Stimulated activated CD4-positive, alpha-beta T cell treated with anti-CD3 and anti-CD28 coated beads, Interleukin-4, amount 100 ng/mL, for 48 hours (primary cell): ENCODE results near the gene PHACTR2.
"Not testable (repeated sequence)": the region's sequence is repeated elsewhere in the genome, so short reads cannot be mapped to it uniquely, and the experiment has no call there.

ENCODE experiments used
- DNase-seq, 2 donors: peaks; one replicate each; pipeline ENCODE4 v3.0.0-alpha.2; 2020; ENCODE audit warnings: low read depth in 2 of 2

Gene PHACTR2

DNA sequence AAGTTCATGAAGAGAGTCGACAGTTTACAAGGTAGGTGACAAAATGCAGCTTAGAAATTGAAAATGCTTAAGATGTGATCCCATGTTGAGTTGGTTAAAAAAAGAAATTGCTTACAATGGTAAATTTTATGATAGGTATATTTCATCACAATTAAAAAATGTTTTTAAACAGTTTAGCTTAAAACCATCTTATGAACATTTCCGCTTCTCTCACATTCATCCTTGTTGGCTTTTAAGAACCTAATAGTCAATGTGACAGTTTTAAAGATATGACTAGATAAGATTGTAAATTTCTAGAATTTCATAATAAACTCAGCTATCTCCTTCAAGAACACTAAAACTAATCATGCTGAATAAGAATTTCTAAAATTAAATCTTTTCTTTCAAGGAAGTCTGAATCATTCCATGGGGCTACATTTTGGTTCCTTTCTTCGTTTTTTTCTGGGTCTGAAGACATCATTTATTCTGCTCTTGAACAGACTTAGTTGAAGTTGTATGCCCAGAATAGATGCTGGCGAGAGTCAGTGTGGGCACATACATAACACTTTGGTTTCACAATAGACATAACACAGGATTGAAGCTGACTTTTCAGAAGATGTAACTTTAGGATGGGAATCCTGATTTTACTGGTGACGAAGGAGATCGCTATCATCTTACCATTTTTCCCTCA is 129.5 kb downstream of the PHACTR2 start:
- no peak for DNase-seq

DNA sequence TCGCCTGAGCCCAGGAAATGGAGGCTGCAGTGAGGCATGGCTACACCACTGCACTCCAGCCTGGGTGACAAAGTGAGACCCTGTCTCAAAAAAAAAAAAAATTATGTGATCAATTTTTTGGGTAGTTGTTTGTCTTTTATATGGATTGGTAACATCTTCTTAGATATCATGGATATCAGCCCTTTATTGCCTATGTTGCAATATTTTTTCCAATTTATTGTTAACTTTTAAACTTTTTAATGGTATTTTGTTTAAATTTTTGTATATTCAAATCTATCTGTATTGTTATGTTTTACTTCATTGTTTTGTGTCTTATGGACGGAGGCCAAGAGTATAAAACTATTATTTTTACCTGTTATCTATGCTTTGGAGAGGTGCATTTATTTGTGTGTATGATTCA is 133.0 kb downstream of the PHACTR2 start:
- DNase-seq, result no peak

- DNase-seq, result no peak
Observed at GRCh38 chr6:143811501-143812157, 133.9 kb downstream of the PHACTR2 start.

- no peak for DNase-seq
Observed at GRCh38 chr6:143817621-143818020, 139.9 kb downstream of the PHACTR2 start.

GRCh38 chr6:143821359-143821758 is 143.6 kb downstream of the PHACTR2 start:
- DNase-seq, result no peak

- no peak for DNase-seq
Observed at GRCh38 chr6:143822584-143823024, 144.8 kb downstream of the PHACTR2 start.

GRCh38 chr6:143823548-143823947 is 145.8 kb downstream of the PHACTR2 start:
- DNase-seq, result no peak

DNA sequence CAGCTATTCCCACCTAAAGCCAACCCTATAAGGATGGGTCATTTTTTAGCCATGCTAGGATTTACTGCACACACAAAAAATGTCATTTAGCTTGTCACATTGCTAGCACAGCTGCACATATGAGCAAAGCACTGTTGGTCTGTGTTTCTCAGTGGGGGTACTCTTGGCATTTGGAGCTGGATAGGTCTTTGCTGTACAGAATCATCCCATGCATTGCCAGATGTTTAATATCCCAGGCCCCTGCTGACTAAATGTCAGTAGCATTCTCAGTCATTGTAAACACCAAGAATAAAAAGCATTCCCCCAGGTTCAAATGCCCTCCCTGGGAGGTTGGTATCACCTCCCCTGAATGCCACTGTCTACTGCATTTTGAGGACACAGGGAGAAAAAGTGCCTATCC is 150.8 kb downstream of the PHACTR2 start:
- no peak for DNase-seq

- no peak for DNase-seq
Observed at GRCh38 chr6:143836150-143836549, 158.4 kb downstream of the PHACTR2 start.

DNA sequence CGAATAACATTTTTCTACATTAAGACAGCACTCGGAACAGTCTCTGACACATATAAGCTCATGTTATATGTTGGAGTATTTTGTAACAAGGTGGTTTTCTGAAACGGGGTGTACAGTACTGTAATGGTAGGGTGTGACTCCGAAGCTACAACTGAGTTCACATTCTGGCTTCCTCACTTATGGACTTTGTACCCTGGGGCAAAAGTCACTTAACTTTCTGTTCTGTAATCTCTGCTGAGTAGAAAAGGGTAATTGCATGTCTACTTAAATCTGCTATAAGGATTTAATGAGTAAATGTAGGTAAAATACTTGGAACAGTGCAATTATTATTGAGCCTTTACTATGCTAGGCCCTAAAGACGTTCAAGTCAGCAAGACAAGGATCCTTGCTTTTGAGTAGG is 160.6 kb downstream of the PHACTR2 start:
- no peak for DNase-seq

DNA sequence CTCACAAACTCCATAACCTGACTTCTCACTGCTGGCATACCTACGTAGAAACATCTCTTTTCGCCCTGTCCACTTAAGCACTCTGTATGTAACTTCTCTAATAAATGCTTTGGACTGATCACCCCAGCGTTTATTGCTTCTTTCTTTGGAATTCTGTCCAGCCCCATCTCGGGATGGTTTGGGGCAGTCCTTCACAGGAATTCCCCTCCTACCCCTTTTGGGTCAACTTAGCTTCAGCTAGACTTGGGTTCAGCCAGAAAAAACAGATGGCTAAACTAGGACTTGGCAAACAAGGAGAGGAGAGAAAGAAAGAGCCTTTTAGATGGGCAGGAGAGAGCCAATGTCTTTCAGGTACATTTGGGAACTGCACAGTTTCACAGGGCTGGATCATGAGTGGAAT is 161.4 kb downstream of the PHACTR2 start:
- no peak for DNase-seq

GRCh38 chr6:143840595-143841265 is 163.0 kb downstream of the PHACTR2 start:
- DNase-seq, result no peak

GRCh38 chr6:143842461-143842901 is 164.7 kb downstream of the PHACTR2 start:
- DNase-seq, result no peak

DNA sequence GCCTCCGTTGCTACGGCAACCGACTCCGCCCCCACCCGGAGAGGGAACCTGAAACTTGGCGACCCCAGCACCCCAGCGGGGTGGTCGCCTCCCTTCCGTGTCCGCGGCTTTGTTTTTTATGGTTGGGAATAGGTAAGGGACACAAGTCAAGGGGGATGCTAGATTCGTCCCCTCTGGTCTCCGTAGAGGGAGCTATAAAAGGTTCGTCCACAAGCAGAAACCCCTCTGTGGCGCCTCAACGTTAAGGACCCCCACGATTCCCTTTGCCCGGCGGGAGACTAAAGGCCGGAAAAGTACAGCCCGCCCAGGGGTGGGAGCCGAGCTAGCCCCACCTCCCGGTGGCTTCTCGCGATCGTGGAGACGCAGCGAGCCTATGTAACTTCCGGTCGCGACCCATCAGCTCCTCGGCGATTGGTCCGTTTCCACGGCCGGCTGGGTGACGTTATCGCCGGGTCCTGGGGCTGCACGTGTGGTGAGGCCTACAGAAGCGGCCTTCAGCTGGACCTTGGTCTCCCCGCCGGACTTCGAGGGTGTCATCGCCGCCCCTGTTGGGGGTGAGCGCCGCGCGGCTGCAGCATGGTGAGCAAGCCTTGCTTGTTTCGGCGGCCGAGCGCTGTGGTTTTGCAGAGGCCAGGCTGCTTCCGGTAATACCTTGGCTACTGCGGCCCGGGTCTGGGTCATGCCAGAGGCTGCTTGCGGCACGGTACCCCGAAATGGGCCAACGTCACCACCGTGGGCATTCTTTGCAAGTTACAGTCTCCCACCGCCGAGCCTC is 165.3 kb downstream of the PHACTR2 start, which contains the start of gene LTV1:
Gene LTV1, plus strand, starts transcription at position 437 of the 775 bp plus-strand sequence. Its CDS starts 140 bp downstream, at position 577.
- peak; percentile 90 to 91 for DNase-seq

GRCh38 chr6:143843677-143843999 is 165.9 kb downstream of the PHACTR2 start:
- DNase-seq, result no peak

DNA sequence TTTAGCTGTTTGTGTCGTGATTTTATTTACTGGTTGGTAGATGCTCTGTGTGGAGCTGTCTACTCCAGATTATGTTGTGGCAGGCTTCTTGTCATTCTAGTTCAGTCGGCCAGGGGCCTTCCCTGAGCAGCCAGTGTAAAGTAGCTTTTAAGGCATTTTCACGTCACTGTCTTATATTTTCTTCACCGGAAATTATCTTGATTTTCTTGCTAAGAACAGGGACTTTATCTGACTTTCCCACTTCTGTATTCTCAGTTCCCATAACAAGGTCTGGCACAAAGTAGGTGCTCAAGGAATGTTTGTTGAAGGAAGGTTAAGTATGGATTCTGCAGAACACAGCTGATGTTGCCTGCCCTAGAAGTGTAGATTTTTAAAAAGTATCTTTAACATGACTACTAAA is 166.2 kb downstream of the PHACTR2 start:
- no peak for DNase-seq

DNA sequence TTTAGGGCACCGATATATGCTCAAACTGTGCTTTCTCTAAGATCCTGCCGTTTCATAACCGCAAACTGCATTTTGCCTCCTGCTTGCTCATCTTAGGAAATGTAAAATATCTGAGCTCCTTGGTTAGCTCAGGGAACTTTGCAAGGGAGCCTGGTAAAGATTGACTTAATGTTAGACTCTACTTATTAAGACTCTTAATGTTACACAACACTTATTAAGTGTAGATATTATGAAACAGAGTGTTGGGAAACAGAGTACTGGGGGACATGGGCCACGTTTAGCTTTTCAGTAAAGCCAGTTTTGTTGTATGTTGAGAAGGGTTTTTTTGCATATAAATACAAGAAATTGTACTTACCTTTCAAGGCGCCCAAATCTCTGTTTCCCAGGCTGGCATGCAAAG is 167.3 kb downstream of the PHACTR2 start:
- no peak for DNase-seq

DNA sequence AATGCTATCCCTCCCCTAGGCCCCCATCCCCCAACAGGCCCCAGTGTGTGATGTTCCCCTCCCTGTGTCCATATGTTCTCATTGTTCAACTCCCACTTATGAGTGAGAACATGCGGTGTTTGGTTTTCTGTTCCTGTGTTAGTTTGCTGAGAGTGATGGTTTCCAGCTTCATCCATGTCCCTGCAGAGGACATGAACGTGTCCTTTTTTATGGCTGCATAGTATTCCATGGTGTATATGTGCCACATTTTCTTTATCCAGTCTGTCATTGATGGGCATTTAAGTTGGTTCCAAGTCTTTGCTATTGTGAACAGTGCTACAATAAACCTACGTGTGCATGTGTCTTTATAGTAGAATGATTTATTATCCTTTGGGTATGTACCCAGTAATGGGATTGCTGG is 173.9 kb downstream of the PHACTR2 start:
- DNase-seq, result not testable (repeated sequence)

DNA sequence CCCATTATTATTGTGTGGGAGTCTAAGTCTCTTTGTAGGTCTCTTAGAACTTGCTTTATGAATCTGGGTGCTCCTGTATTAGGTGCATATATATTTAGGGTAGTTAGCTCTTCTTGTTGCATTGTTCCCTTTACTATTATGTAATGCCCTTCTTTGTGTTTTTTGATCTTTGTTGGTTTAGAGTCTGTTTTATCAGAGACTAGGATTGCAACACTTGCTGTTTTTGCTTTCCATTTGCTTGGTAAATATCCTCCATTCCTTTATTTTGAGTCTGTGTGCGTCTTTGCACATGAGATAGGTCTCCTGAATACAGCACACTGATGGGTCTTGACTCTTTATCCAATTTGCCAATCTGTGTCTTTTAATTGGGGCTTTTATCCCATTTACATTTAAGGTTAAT is 177.3 kb downstream of the PHACTR2 start:
- not testable (repeated sequence) for DNase-seq

GRCh38 chr6:143856762-143857161 is 179.0 kb downstream of the PHACTR2 start:
- not testable (repeated sequence) for DNase-seq

- DNase-seq, result no peak
Observed at GRCh38 chr6:143857651-143858050, 179.9 kb downstream of the PHACTR2 start.
